Gastrocnemius medialis (tissue), 4 donors: ENCODE measurements around the gene KRT4.
"Not testable (repeated sequence)": the region's sequence is repeated elsewhere in the genome, so short reads cannot be mapped to it uniquely, and the experiment has no call there.

Experiments
- CTCF ChIP-seq, 5 experiments: fragments of 450-650 bp in 3 of 5; fragments of 200-600 bp in 2 of 5; sonication (generic) in 2 of 5; IDR thresholded peaks in 4 of 5; conservative IDR thresholded peaks in 1 of 5; 1 replicate in 4 of 5; 2 replicates in 1 of 5; pipeline ENCODE4 v1.5.1; 2016 to 2019; ENCODE audit warnings: antibody characterized with exemption in 5 of 5, mild to moderate bottlenecking in 3 of 5, moderate library complexity in 3 of 5
- POLR2A ChIP-seq, 2 donors: fragments of 450-650 bp; IDR thresholded peaks; one replicate each; pipeline ENCODE4 v1.6.1; 2017; ENCODE audit warnings: antibody characterized with exemption in 2 of 2, mild to moderate bottlenecking in 2 of 2, moderate library complexity in 2 of 2

DNA sequence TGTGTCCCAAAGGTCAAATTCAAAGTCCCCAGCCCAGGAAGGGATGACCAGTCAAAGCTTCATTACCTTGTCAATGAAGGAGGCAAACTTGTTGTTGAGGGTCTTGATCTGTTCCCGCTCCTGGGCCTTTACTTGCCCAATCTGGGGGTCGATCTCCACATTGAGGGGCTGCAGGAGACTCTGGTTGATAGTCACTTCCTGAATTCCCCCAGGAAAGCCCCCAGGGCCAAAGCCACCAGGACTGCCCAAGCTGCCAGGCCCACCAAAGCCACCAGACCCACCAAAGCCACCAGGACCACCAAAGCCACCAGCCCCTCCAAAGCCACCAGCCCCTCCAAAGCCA, 18.6 kb downstream of the KRT4 start:
- not testable (repeated sequence) for TF ChIP-seq CTCF (IDR thresholded peaks at IDR 0.05 in 4 of 5, conservative IDR thresholded peaks at IDR 0.05 in 1 of 5); POLR2A (IDR thresholded peaks at IDR 0.05)
